BE2C (cell line): Measurements from ENCODE around the gene SNAPC2.
A peak's percentile ranks its signal among the peaks of the same experiment; 100 is the strongest.
"Not testable (repeated sequence)": the region's sequence is repeated elsewhere in the genome, so short reads cannot be mapped to it uniquely, and the experiment has no call there.

Experiments used
- DNase-seq: peaks from one replicate; pipeline ENCODE4 v3.0.0-alpha.2; 2020
- H3K27me3 ChIP-seq: fragments of 250-450 bp; sonication (Bioruptor Pico); 2 replicates; pipeline ENCODE4 v1.5.1; 2020; ENCODE audit warnings: mild to moderate bottlenecking
- H3K36me3 ChIP-seq: fragments of 250-450 bp; sonication (Bioruptor Pico); 2 replicates; pipeline ENCODE4 v1.5.1; 2020; ENCODE audit warnings: mild to moderate bottlenecking
- H3K4me1 ChIP-seq: fragments of 250-450 bp; sonication (Bioruptor Pico); 2 replicates; pipeline ENCODE4 v1.5.1; 2020
- H3K4me3 ChIP-seq: 2 replicates; pipeline ENCODE4 v1.5.1; 2011; ENCODE audit warnings: low read depth, low read length
- H3K9me3 ChIP-seq: fragments of 250-450 bp; sonication (Bioruptor Pico); 2 replicates; pipeline ENCODE4 v1.5.1; 2020
- TF ChIP-seq, protein P1 (sequence below): IDR thresholded peaks from 2 replicates; pipeline ENCODE4 v1.5.1; 2012; ENCODE audit warnings: mild to moderate bottlenecking, low read depth, low read length

SNAPC2 gene

DNA sequence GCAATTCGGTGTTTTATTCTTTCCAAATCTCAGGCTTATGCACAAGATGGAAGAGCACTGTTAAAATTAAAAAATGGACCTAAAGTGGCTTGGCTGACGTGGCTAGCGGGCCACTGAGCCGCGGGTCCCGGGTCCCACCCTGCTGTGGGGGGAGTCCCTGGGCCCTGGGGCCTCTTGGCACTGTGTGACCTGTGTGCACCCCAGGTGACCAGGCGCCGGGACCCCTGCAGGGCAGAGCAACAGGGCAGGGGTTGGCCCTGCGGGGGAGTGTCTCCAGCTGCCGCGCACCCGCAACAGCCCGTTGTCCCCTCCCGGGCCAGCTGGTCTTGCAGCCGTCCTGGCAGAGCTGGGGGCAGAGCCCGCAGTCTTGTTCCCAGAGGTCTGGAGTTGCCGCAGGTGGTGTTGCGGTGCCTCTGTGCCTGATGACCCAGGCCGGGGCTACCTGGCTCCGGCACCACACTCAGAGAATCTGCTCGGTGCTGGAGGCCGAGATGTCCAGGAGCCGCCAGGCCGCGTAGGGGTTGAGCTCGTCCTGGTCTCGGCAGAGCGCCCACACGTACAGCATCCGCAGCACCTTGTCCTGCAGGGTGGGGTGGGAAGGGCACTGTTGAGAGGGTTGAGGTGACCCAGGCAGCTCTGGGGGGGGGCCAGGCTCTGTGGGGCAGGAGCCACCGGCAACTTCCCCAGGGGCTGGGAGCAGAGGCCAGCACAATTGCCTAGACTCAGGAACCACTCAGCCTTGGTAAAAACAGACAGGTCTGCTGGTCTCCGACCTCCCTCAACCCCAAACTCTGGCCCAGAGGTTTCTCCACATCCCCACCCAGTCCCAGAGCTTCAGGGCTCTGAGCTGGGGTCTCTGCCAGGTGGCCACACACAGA, 6.8 kb downstream of the SNAPC2 start:
- H3K27me3 ChIP-seq: no peaks in the 10 kb centered on the region
- no peaks in the 10 kb centered on the region for H3K9me3 ChIP-seq
- DNase-seq: peak; percentile 57
- peak overlapping the region; percentile 48 for H3K4me3 ChIP-seq
- peaks cover 30% of the 10 kb centered on the region for H3K4me1 ChIP-seq
- TF ChIP-seq, protein P1, sequence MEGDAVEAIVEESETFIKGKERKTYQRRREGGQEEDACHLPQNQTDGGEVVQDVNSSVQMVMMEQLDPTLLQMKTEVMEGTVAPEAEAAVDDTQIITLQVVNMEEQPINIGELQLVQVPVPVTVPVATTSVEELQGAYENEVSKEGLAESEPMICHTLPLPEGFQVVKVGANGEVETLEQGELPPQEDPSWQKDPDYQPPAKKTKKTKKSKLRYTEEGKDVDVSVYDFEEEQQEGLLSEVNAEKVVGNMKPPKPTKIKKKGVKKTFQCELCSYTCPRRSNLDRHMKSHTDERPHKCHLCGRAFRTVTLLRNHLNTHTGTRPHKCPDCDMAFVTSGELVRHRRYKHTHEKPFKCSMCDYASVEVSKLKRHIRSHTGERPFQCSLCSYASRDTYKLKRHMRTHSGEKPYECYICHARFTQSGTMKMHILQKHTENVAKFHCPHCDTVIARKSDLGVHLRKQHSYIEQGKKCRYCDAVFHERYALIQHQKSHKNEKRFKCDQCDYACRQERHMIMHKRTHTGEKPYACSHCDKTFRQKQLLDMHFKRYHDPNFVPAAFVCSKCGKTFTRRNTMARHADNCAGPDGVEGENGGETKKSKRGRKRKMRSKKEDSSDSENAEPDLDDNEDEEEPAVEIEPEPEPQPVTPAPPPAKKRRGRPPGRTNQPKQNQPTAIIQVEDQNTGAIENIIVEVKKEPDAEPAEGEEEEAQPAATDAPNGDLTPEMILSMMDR: no peak
- H3K36me3 ChIP-seq: peaks cover 15% of the 10 kb centered on the region

DNA sequence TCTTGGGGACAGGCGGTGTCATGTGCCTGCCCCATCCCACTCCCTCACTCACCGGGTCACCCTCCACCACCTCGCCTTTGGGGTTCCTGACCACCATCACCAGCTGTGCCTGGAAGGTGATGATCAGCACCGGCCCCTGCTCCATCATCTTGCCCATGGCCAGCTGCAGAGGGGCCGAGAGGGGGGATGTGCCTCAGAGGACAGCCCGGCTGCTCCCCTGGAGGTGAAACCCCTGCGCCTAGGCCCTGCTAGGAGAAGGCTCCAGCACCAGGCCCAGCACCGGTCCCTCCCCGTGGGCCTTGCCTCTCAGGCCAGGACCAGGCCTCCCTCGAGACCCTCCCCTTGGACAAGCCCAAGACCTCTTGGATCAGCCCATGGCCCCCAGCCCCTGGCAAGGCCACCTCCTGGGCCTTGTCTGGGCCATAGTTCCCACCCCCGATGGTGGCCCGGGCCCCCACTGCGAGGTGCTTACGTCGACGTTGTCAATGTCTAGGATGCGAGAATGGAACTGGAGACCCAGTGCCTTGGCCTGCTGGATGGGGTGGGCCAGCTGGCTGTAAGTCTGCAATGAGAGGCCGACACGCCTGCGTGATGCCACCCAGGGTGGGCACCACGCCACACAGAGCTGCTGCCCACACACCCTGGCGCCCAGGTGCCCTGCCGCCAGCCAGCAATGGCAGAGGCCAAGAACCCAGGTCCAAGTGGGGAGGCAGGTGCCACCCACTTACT, 7.6 kb downstream of the SNAPC2 start:
- Histone ChIP-seq H3K36me3 (peaks cover 23% of the 10 kb centered on the region), H3K4me3 (no peak overlapping the region; the same call in 1 of the 2 replicates), H3K9me3 (no peaks in the 10 kb centered on the region), H3K27me3 (no peaks in the 10 kb centered on the region), H3K4me1 (peaks cover 30% of the 10 kb centered on the region)
- DNase-seq: no peak
- TF ChIP-seq, protein P1: no peak

DNA sequence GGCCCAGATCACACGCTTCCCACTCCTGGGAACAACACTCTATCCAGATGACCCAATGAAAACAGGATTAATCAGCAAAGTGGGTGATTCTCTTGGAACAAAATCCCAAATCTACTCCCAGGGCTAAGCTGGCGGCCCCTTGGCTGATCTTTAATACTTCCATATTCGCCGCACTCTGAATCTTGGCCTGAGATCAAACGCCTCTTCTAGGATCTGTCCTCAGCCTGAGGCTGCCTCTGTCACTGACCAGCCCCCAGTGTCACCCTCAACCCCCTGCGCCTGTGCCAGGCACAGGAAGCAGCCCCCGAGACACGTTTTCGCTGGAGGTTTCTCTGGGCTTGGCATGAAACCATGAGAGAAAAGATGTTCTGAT, 8.2 kb downstream of the SNAPC2 start:
- Histone ChIP-seq H3K4me1 (peaks cover 30% of the 10 kb centered on the region), H3K4me3 (peak overlapping the region; percentile 0; the same call in 1 of the 2 replicates), H3K9me3 (no peaks in the 10 kb centered on the region), H3K27me3 (no peaks in the 10 kb centered on the region), H3K36me3 (peaks cover 29% of the 10 kb centered on the region)
- DNase-seq: peak; percentile 56
- TF ChIP-seq, protein P1: no peak

DNA sequence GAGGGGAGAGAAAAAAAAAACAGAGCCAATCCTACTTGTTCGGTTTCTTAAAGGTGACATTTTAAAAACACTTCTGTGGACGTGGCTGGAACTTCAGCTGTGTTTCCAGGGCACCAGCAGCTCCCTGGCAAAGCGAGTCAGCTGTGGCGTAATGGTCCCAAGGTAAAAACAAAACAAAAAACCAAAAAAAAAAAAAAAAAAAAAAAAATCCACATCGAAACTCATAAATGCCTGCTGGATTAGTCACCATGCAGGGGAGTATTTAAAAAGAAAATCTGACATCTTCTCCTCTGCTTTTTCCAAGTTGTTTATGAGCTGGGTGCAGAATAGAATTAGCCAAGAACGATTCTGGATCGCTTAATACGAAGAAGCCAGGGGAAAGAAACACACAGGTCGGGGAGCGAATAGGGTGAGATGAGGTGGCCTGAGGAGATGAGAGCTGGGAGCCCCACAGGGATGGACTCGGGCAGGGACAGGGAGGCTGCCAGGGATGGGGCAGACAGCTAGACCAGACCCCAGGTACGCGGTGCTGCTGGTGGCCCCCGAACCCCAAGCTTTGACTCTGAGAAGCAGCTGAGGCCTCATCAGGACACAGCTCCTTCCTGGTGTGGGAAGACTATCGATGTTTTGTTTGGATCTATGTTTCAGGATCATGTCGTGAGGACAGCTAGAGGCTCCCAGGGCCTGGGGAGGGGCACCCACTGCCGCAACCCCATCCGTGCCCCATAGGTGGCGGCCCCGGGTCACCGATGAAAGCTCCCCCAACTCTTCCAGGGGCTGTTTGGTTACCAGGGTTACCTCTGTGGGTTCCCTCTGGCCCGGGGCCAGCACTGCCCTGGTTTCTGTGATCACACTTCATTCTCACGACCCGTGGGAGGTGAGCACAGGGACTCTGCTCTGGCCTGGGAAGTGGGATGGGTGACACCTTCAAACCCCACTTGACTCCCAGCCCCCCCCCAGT, 8.9 kb downstream of the SNAPC2 start:
- peak; percentile 81 for DNase-seq
- TF ChIP-seq, protein P1: peak; percentile 54
- Histone ChIP-seq H3K36me3 (peaks cover 36% of the 10 kb centered on the region), H3K27me3 (no peaks in the 10 kb centered on the region), H3K9me3 (no peaks in the 10 kb centered on the region), H3K4me1 (peaks cover 30% of the 10 kb centered on the region), H3K4me3 (peak overlapping the region; percentile 0; the same call in 1 of the 2 replicates)

DNA sequence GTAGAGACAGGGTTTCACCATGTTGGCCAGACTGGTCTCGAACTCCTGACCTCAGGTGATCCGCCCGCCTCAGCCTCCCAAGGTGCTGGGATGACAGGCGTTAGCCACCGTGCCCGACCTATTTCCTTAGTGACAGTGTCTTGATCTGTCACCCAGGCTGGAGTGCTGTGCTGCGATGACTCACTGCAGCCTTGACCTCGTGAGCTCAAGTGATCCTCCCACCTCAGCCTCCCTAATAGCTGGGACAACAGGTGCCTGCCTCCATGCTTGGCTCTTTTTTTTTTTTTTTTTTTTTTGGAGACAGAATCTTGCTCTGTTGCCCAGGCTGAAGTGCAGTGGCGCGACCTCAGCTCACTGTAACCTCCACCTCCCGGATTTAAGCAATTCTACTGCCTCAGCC, 9.9 kb downstream of the SNAPC2 start:
- H3K4me3 ChIP-seq, H3K9me3 ChIP-seq, H3K27me3 ChIP-seq, DNase-seq: not testable (repeated sequence)
- peaks cover 44% of the 10 kb centered on the region for H3K36me3 ChIP-seq
- peaks cover 30% of the 10 kb centered on the region for H3K4me1 ChIP-seq

DNA sequence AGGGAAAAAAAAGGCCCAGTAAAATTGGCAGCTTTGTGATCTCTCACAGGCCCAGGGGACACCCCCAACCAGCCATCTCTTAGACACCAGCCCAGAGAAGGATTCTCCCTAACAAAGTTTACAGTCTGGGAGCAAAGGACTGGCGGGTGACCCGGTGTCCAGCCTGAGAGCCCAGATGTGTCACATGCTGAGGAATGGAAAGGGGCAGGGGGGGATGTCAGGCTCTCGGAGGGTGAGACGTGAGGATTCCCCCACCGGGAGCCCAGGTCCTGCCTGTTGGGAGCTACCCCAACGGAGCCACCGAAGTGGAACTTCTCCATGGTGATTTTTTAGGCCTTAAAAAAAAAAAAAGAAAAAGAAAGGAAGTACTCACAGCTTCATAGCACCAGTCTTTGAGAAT, 10.6 kb downstream of the SNAPC2 start:
- peaks cover 30% of the 10 kb centered on the region for H3K4me1 ChIP-seq
- no peak overlapping the region for H3K4me3 ChIP-seq
- H3K36me3 ChIP-seq: peaks cover 51% of the 10 kb centered on the region
- TF ChIP-seq, protein P1: no peak
- H3K9me3 ChIP-seq: no peaks in the 10 kb centered on the region
- DNase-seq: no peak
- H3K27me3 ChIP-seq: no peaks in the 10 kb centered on the region
